ENCODE results near the gene LAG3.
A peak's percentile ranks its signal among the peaks of the same experiment; 100 is the strongest.

LAG3 gene

GRCh38 chr12:6826734-6827436 lies 54.6 kb downstream of the LAG3 start:
- H3K9me3 Mint-ChIP-seq, result no peaks in the 10 kb centered on the region
- peaks cover 3% of the 10 kb centered on the region for H3K27me3 Mint-ChIP-seq (ENCODE audit: low read depth)
- peak overlapping the region; percentile 81 to 89 (median 88) for H3K4me3 Mint-ChIP-seq
- H3K27ac Mint-ChIP-seq, result peak overlapping the region; percentile 93 to 96 (median 94)
- H3K36me3 Mint-ChIP-seq (ENCODE audit: low read depth), result peaks cover 16% of the 10 kb centered on the region
- TF ChIP-seq CTCF (IDR thresholded peaks at IDR 0.05; ENCODE audit: unreplicated experiment in 3 of 3), result no peak
- peaks cover 50% of the 10 kb centered on the region for H3K4me1 Mint-ChIP-seq

GRCh38 chr12:6827437-6827911 lies 55.2 kb downstream of the LAG3 start:
- peaks cover 3% of the 10 kb centered on the region for H3K27me3 Mint-ChIP-seq (ENCODE audit: low read depth)
- H3K4me3 Mint-ChIP-seq, result peak overlapping the region; percentile 81 to 89 (median 88)
- TF ChIP-seq CTCF (IDR thresholded peaks at IDR 0.05; ENCODE audit: unreplicated experiment in 3 of 3), result no peak
- H3K27ac Mint-ChIP-seq, result peak overlapping the region; percentile 93 to 96 (median 94)
- H3K9me3 Mint-ChIP-seq, result no peaks in the 10 kb centered on the region
- H3K4me1 Mint-ChIP-seq, result peaks cover 50% of the 10 kb centered on the region
- H3K36me3 Mint-ChIP-seq (ENCODE audit: low read depth), result peaks cover 21% of the 10 kb centered on the region
